HEK293 (cell line): ENCODE results near the gene C20orf204.
A peak's percentile ranks its signal among the peaks of the same experiment; 100 is the strongest.

Experiments
- GFI1B ChIP-seq: fragments of 450-650 bp; formaldehyde crosslinking; IDR thresholded peaks from 2 replicates; pipeline ENCODE4 v1.5.1; 2016; ENCODE audit warnings: missing biosample characterization, missing genetic modification characterization
- GLI4 ChIP-seq: fragments of 450-650 bp; formaldehyde crosslinking; IDR thresholded peaks from 2 replicates; pipeline ENCODE4 v1.5.1; 2016; ENCODE audit warnings: missing biosample characterization, missing genetic modification characterization
- GLIS2 ChIP-seq: fragments of 450-650 bp; formaldehyde crosslinking; IDR thresholded peaks from 2 replicates; pipeline ENCODE4 v1.5.1; 2016; ENCODE audit warnings: missing biosample characterization, missing genetic modification characterization
- HOXC10 ChIP-seq: sonication (generic); formaldehyde crosslinking; IDR thresholded peaks from 2 replicates; pipeline ENCODE4 v1.8.1; 2023; ENCODE audit warnings: mild to moderate bottlenecking, missing genetic modification reagents
- REPIN1 ChIP-seq: fragments of 450-650 bp; formaldehyde crosslinking; IDR thresholded peaks from 2 replicates; pipeline ENCODE4 v1.5.1; 2017; ENCODE audit warnings: missing biosample characterization, missing genetic modification characterization, low read depth
- SCRT1 ChIP-seq: fragments of 450-650 bp; formaldehyde crosslinking; IDR thresholded peaks from 2 replicates; pipeline ENCODE4 v1.5.1; 2016; ENCODE audit warnings: missing biosample characterization, missing genetic modification characterization, borderline replicate concordance
- YY1 ChIP-seq: fragments of 450-650 bp; formaldehyde crosslinking; IDR thresholded peaks from 2 replicates; pipeline ENCODE4 v1.5.1; 2018; ENCODE audit warnings: missing biosample characterization, missing genetic modification characterization
- ZBTB21 ChIP-seq: fragments of 450-650 bp; formaldehyde crosslinking; IDR thresholded peaks from 2 replicates; pipeline ENCODE4 v1.5.1; 2017; ENCODE audit warnings: missing biosample characterization, missing genetic modification characterization
- ZIC2 ChIP-seq: fragments of 450-650 bp; formaldehyde crosslinking; IDR thresholded peaks from 2 replicates; pipeline ENCODE4 v1.5.1; 2016; ENCODE audit warnings: missing biosample characterization, missing genetic modification characterization
- ZNF132 ChIP-seq: fragments of 450-650 bp; formaldehyde crosslinking; IDR thresholded peaks from 2 replicates; pipeline ENCODE4 v1.5.1; 2017; ENCODE audit warnings: missing biosample characterization, missing genetic modification characterization, borderline replicate concordance
- ZNF155 ChIP-seq: fragments of 450-650 bp; formaldehyde crosslinking; IDR thresholded peaks from 2 replicates; pipeline ENCODE4 v1.5.1; 2016; ENCODE audit warnings: missing biosample characterization, missing genetic modification characterization
- ZNF24 ChIP-seq: fragments of 450-650 bp; formaldehyde crosslinking; IDR thresholded peaks from 2 replicates; pipeline ENCODE4 v1.5.1; 2016; ENCODE audit warnings: missing biosample characterization, missing genetic modification characterization
- ZNF416 ChIP-seq: fragments of 450-650 bp; formaldehyde crosslinking; IDR thresholded peaks from 2 replicates; pipeline ENCODE4 v1.5.1; 2016; ENCODE audit warnings: missing biosample characterization, missing genetic modification characterization
- ZNF473 ChIP-seq: fragments of 450-650 bp; formaldehyde crosslinking; IDR thresholded peaks from 2 replicates; pipeline ENCODE4 v1.5.1; 2017; ENCODE audit warnings: missing biosample characterization, missing genetic modification characterization
- ZNF514 ChIP-seq: fragments of 450-650 bp; formaldehyde crosslinking; IDR thresholded peaks from 2 replicates; pipeline ENCODE4 v1.5.1; 2016; ENCODE audit warnings: missing biosample characterization, missing genetic modification characterization
- ZNF600 ChIP-seq: fragments of 450-650 bp; formaldehyde crosslinking; IDR thresholded peaks from 2 replicates; pipeline ENCODE4 v1.5.1; 2016; ENCODE audit warnings: missing biosample characterization, missing genetic modification characterization
- ZNF654 ChIP-seq: fragments of 450-650 bp; formaldehyde crosslinking; IDR thresholded peaks from 2 replicates; pipeline ENCODE4 v1.5.1; 2016; ENCODE audit warnings: low read depth, missing biosample characterization, missing genetic modification characterization
- ZNF664 ChIP-seq: fragments of 450-650 bp; formaldehyde crosslinking; IDR thresholded peaks from 2 replicates; pipeline ENCODE4 v1.5.1; 2016; ENCODE audit warnings: missing biosample characterization, missing genetic modification characterization
- ZNF843 ChIP-seq: fragments of 450-650 bp; formaldehyde crosslinking; IDR thresholded peaks from 2 replicates; pipeline ENCODE4 v1.5.1; 2016; ENCODE audit warnings: missing biosample characterization, missing genetic modification characterization
- ZSCAN23 ChIP-seq: fragments of 450-650 bp; formaldehyde crosslinking; IDR thresholded peaks from 2 replicates; pipeline ENCODE4 v1.5.1; 2016; ENCODE audit warnings: missing biosample characterization, missing genetic modification characterization
- TF ChIP-seq, protein P1 (sequence below): fragments of 450-650 bp; formaldehyde crosslinking; IDR thresholded peaks from 2 replicates; pipeline ENCODE4 v1.5.1; 2017; ENCODE audit warnings: missing biosample characterization, missing genetic modification characterization
- TF ChIP-seq, protein P2 (sequence below): fragments of 450-650 bp; formaldehyde crosslinking; IDR thresholded peaks from 2 replicates; pipeline ENCODE4 v1.5.0; 2017; ENCODE audit warnings: missing biosample characterization, missing genetic modification characterization, borderline replicate concordance
- TF ChIP-seq, protein P3 (sequence below): fragments of 450-650 bp; formaldehyde crosslinking; IDR thresholded peaks from 2 replicates; pipeline ENCODE4 v1.5.1; 2016; ENCODE audit warnings: missing biosample characterization, missing genetic modification characterization
- TF ChIP-seq, protein P4 (sequence below): fragments of 450-650 bp; formaldehyde crosslinking; IDR thresholded peaks from 2 replicates; pipeline ENCODE4 v1.5.1; 2016; ENCODE audit warnings: missing biosample characterization, missing genetic modification characterization
- TF ChIP-seq, protein P5 (sequence below): fragments of 450-650 bp; formaldehyde crosslinking; IDR thresholded peaks from 2 replicates; pipeline ENCODE4 v1.5.1; 2016; ENCODE audit warnings: missing biosample characterization, missing genetic modification characterization
- TF ChIP-seq, protein P6 (sequence below): fragments of 450-650 bp; formaldehyde crosslinking; IDR thresholded peaks from 2 replicates; pipeline ENCODE4 v1.5.1; 2016; ENCODE audit warnings: missing biosample characterization, missing genetic modification characterization

The C20orf204 gene

DNA sequence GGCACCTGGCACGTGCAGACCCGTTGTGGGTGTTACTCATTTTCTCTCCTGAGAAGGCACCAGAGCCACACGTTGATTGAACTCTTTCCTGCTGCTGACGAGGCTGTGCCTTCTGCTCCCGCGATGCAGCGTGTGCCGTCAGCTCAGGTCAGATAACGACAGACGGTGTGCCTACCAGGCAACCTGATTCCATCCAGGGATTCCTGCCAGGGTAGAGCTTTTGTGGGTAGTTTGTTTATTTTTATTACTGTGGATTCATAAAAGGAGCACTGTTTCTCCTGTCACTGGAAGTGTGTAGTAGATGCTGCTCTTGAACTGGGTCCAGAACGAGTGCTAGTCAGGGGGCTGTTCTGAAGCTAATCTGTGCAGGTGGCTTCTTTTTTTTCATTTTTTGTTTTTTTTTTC is 34.4 kb upstream of the C20orf204 start (continued):
- TF ChIP-seq, protein P1, sequence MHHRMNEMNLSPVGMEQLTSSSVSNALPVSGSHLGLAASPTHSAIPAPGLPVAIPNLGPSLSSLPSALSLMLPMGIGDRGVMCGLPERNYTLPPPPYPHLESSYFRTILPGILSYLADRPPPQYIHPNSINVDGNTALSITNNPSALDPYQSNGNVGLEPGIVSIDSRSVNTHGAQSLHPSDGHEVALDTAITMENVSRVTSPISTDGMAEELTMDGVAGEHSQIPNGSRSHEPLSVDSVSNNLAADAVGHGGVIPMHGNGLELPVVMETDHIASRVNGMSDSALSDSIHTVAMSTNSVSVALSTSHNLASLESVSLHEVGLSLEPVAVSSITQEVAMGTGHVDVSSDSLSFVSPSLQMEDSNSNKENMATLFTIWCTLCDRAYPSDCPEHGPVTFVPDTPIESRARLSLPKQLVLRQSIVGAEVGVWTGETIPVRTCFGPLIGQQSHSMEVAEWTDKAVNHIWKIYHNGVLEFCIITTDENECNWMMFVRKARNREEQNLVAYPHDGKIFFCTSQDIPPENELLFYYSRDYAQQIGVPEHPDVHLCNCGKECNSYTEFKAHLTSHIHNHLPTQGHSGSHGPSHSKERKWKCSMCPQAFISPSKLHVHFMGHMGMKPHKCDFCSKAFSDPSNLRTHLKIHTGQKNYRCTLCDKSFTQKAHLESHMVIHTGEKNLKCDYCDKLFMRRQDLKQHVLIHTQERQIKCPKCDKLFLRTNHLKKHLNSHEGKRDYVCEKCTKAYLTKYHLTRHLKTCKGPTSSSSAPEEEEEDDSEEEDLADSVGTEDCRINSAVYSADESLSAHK (tag by site-specific recombination), result no peak
- TF ChIP-seq SCRT1 (tag by site-specific recombination), result peak; percentile 55
- no peak for TF ChIP-seq ZNF654 (tag by site-specific recombination)
- no peak for TF ChIP-seq GLIS2 (tag by site-specific recombination)
- TF ChIP-seq REPIN1 (tag by site-specific recombination), result no peak
- no peak for TF ChIP-seq ZNF473 (tag by site-specific recombination)
- peak; percentile 93 for TF ChIP-seq ZIC2 (tag by site-specific recombination)
- TF ChIP-seq, protein P2, sequence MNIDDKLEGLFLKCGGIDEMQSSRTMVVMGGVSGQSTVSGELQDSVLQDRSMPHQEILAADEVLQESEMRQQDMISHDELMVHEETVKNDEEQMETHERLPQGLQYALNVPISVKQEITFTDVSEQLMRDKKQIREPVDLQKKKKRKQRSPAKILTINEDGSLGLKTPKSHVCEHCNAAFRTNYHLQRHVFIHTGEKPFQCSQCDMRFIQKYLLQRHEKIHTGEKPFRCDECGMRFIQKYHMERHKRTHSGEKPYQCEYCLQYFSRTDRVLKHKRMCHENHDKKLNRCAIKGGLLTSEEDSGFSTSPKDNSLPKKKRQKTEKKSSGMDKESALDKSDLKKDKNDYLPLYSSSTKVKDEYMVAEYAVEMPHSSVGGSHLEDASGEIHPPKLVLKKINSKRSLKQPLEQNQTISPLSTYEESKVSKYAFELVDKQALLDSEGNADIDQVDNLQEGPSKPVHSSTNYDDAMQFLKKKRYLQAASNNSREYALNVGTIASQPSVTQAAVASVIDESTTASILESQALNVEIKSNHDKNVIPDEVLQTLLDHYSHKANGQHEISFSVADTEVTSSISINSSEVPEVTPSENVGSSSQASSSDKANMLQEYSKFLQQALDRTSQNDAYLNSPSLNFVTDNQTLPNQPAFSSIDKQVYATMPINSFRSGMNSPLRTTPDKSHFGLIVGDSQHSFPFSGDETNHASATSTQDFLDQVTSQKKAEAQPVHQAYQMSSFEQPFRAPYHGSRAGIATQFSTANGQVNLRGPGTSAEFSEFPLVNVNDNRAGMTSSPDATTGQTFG (tag by site-specific recombination), result no peak
- peak; percentile 97 for TF ChIP-seq ZNF600 (tag by site-specific recombination)
- TF ChIP-seq, protein P3, sequence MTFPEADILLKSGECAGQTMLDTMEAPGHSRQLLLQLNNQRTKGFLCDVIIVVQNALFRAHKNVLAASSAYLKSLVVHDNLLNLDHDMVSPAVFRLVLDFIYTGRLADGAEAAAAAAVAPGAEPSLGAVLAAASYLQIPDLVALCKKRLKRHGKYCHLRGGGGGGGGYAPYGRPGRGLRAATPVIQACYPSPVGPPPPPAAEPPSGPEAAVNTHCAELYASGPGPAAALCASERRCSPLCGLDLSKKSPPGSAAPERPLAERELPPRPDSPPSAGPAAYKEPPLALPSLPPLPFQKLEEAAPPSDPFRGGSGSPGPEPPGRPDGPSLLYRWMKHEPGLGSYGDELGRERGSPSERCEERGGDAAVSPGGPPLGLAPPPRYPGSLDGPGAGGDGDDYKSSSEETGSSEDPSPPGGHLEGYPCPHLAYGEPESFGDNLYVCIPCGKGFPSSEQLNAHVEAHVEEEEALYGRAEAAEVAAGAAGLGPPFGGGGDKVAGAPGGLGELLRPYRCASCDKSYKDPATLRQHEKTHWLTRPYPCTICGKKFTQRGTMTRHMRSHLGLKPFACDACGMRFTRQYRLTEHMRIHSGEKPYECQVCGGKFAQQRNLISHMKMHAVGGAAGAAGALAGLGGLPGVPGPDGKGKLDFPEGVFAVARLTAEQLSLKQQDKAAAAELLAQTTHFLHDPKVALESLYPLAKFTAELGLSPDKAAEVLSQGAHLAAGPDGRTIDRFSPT (tag by site-specific recombination), result no peak
- TF ChIP-seq, protein P4, sequence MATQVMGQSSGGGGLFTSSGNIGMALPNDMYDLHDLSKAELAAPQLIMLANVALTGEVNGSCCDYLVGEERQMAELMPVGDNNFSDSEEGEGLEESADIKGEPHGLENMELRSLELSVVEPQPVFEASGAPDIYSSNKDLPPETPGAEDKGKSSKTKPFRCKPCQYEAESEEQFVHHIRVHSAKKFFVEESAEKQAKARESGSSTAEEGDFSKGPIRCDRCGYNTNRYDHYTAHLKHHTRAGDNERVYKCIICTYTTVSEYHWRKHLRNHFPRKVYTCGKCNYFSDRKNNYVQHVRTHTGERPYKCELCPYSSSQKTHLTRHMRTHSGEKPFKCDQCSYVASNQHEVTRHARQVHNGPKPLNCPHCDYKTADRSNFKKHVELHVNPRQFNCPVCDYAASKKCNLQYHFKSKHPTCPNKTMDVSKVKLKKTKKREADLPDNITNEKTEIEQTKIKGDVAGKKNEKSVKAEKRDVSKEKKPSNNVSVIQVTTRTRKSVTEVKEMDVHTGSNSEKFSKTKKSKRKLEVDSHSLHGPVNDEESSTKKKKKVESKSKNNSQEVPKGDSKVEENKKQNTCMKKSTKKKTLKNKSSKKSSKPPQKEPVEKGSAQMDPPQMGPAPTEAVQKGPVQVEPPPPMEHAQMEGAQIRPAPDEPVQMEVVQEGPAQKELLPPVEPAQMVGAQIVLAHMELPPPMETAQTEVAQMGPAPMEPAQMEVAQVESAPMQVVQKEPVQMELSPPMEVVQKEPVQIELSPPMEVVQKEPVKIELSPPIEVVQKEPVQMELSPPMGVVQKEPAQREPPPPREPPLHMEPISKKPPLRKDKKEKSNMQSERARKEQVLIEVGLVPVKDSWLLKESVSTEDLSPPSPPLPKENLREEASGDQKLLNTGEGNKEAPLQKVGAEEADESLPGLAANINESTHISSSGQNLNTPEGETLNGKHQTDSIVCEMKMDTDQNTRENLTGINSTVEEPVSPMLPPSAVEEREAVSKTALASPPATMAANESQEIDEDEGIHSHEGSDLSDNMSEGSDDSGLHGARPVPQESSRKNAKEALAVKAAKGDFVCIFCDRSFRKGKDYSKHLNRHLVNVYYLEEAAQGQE (tag by site-specific recombination), result no peak
- TF ChIP-seq ZNF664, result 0 out of 2 replicates have a peak, but pooled peaks have one; percentile 45
- TF ChIP-seq ZNF843 (tag by site-specific recombination), result peak; percentile 95
- no peak for TF ChIP-seq YY1 (tag by site-specific recombination)
- TF ChIP-seq ZNF416, result no peak
- TF ChIP-seq GLI4 (tag by site-specific recombination), result no peak
- no peak for TF ChIP-seq ZNF24 (tag by site-specific recombination)
- no peak for TF ChIP-seq ZNF132 (tag by site-specific recombination)
- no peak for TF ChIP-seq ZSCAN23
- TF ChIP-seq ZNF514 (tag by site-specific recombination), result no peak
- TF ChIP-seq, protein P5, sequence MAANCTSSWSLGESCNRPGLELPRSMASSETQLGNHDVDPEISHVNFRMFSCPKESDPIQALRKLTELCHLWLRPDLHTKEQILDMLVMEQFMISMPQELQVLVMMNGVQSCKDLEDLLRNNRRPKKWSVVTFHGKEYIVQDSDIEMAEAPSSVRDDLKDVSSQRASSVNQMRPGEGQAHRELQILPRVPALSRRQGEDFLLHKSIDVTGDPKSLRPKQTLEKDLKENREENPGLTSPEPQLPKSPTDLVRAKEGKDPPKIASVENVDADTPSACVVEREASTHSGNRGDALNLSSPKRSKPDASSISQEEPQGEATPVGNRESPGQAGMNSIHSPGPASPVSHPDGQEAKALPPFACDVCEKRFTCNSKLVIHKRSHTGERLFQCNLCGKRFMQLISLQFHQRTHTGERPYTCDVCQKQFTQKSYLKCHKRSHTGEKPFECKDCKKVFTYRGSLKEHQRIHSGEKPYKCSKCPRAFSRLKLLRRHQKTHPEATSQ (tag by site-specific recombination), result no peak
- no peak for TF ChIP-seq HOXC10
- TF ChIP-seq ZNF155 (tag by site-specific recombination), result no peak
- TF ChIP-seq ZBTB21 (tag by site-specific recombination), result peak; percentile 31; the same call in 1 of the 2 replicates
- TF ChIP-seq GFI1B, result no peak
- TF ChIP-seq, protein P6, sequence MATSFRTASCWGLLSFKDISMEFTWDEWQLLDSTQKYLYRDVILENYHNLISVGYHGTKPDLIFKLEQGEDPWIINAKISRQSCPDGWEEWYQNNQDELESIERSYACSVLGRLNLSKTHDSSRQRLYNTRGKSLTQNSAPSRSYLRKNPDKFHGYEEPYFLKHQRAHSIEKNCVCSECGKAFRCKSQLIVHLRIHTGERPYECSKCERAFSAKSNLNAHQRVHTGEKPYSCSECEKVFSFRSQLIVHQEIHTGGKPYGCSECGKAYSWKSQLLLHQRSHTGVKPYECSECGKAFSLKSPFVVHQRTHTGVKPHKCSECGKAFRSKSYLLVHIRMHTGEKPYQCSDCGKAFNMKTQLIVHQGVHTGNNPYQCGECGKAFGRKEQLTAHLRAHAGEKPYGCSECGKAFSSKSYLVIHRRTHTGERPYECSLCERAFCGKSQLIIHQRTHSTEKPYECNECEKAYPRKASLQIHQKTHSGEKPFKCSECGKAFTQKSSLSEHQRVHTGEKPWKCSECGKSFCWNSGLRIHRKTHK (tag by site-specific recombination), result no peak
